Parathyroid adenoma (tissue), 2 donors: ENCODE data around the gene RHOH.

Source experiments
- H2AFZ ChIP-seq: fragments of 300-600 bp; sonication (generic); one replicate; pipeline ENCODE4 v1.7.0; 2017; ENCODE audit warnings: antibody characterized with exemption, mild to moderate bottlenecking
- H3K27ac ChIP-seq: fragments of 300-600 bp; sonication (generic); one replicate; pipeline ENCODE4 v1.7.0; 2017
- H3K27me3 ChIP-seq: fragments of 300-600 bp; sonication (generic); one replicate; pipeline ENCODE4 v1.7.0; 2017; ENCODE audit warnings: low read length; ENCODE audit not compliant: control insufficient read depth, insufficient read depth
- H3K36me3 ChIP-seq: fragments of 300-600 bp; sonication (generic); one replicate; pipeline ENCODE4 v1.7.0; 2017; ENCODE audit warnings: low read length; ENCODE audit not compliant: control insufficient read depth, insufficient read depth
- H3K4me1 ChIP-seq: fragments of 300-600 bp; sonication (generic); one replicate; pipeline ENCODE4 v1.7.0; 2017; ENCODE audit warnings: control low read depth
- H3K4me2 ChIP-seq: fragments of 300-600 bp; sonication (generic); one replicate; pipeline ENCODE4 v1.7.0; 2017; ENCODE audit warnings: low read length
- H3K4me3 ChIP-seq: fragments of 300-600 bp; sonication (generic); one replicate; pipeline ENCODE4 v1.7.0; 2017; ENCODE audit warnings: low read depth, low read length
- H3K79me2 ChIP-seq: fragments of 300-600 bp; sonication (generic); one replicate; pipeline ENCODE4 v1.7.0; 2017; ENCODE audit warnings: control low read depth
- H3K9ac ChIP-seq: fragments of 300-600 bp; sonication (generic); one replicate; pipeline ENCODE4 v1.7.0; 2017; ENCODE audit warnings: mild to moderate bottlenecking
- H3K9me3 ChIP-seq: fragments of 300-600 bp; sonication (generic); one replicate; pipeline ENCODE4 v1.7.0; 2017; ENCODE audit warnings: low read length; ENCODE audit not compliant: control insufficient read depth
- TF ChIP-seq, protein P1 (sequence below): fragments of 300-600 bp; sonication (generic); IDR thresholded peaks from one replicate; pipeline ENCODE4 v1.7.0; 2017; ENCODE audit warnings: antibody characterized with exemption, mild to moderate bottlenecking
- donor health status: primary hyperparathyroidism.

RHOH gene

DNA sequence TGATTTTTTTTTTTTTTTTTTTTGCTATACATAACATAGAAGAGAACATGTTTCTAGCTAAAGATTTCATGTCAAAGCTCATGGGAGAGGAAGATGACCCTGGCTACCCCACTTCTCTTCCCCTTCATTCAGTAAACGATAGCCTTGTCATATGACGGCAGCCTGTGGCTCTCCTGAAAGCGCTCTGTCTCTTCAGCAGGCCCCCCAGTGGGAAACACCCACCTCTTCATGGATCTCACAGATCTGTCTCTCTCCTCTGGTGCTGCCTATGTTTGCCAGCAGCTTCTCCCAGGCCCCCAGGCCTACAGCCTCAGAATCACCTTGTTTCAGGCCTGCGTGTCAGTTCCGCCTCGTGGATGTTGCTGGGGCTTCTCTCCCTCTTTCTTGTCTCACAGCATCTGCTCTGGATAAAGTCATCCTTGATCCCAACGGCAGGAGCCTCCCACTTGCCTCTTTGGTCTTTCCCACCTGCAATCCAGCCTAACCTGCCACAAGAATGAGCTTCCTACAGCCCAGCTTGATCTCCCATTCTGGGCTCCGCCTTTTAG is 34.6 kb downstream of the RHOH start:
- Histone ChIP-seq H3K4me3 (no peak overlapping the region), H3K9ac (no peak overlapping the region), H3K27me3 (no peaks in the 10 kb centered on the region), H3K27ac (no peak overlapping the region), H3K9me3 (no peaks in the 10 kb centered on the region), H3K36me3 (no peaks in the 10 kb centered on the region), H3K79me2 (no peaks in the 10 kb centered on the region), H3K4me1 (no peaks in the 10 kb centered on the region), H2AFZ (no peak overlapping the region), H3K4me2 (no peak overlapping the region)
- TF ChIP-seq, protein P1, sequence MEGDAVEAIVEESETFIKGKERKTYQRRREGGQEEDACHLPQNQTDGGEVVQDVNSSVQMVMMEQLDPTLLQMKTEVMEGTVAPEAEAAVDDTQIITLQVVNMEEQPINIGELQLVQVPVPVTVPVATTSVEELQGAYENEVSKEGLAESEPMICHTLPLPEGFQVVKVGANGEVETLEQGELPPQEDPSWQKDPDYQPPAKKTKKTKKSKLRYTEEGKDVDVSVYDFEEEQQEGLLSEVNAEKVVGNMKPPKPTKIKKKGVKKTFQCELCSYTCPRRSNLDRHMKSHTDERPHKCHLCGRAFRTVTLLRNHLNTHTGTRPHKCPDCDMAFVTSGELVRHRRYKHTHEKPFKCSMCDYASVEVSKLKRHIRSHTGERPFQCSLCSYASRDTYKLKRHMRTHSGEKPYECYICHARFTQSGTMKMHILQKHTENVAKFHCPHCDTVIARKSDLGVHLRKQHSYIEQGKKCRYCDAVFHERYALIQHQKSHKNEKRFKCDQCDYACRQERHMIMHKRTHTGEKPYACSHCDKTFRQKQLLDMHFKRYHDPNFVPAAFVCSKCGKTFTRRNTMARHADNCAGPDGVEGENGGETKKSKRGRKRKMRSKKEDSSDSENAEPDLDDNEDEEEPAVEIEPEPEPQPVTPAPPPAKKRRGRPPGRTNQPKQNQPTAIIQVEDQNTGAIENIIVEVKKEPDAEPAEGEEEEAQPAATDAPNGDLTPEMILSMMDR, result no peak

DNA sequence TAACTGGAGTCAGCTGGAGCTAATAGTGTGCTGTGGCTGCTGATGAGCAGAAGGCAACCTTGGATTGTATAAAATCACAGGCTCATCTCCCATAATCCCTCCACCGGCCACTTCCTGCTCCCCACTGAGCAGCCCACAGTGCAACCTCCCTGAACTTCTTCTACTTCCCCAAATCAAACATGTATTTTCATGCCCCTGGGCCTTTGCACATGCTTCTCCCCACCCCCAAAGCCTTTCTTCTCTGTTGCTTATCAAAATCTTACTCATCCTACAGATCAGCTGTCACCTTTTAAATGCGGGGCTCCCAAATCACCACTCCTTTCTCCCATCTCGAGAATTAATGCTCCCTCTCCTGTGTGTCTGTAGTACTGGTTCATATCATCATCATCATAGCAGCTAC is 35.8 kb downstream of the RHOH start:
- no peak overlapping the region for H3K27ac ChIP-seq
- H3K9me3 ChIP-seq, result no peaks in the 10 kb centered on the region
- no peak overlapping the region for H3K4me2 ChIP-seq
- TF ChIP-seq, protein P1, result no peak
- no peaks in the 10 kb centered on the region for H3K27me3 ChIP-seq
- H3K9ac ChIP-seq, result no peak overlapping the region
- no peaks in the 10 kb centered on the region for H3K79me2 ChIP-seq
- H3K4me1 ChIP-seq, result no peaks in the 10 kb centered on the region
- H2AFZ ChIP-seq, result no peak overlapping the region
- H3K36me3 ChIP-seq, result no peaks in the 10 kb centered on the region
- no peak overlapping the region for H3K4me3 ChIP-seq

DNA sequence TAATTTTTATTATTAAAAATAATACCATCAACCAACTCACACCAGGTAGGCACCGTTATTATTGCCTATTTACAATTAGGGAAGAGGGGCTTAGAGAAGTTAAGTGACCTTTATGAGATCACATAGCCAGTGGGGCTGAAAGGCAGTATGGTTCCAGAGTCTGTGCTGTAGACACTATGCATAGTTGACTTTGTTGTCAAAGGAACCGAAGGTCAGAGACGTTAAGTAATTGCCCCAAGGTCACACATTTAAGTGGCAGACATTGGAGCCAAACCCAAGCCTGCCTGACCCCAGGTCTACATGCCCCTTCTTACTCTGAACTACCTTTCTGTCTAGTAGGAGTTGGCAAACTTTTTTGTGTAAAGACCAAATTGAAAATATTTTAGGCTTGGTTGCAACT is 36.4 kb downstream of the RHOH start:
- Histone ChIP-seq H2AFZ (no peak overlapping the region), H3K4me1 (no peaks in the 10 kb centered on the region), H3K36me3 (no peaks in the 10 kb centered on the region), H3K9ac (no peak overlapping the region), H3K27ac (no peak overlapping the region), H3K4me3 (no peak overlapping the region), H3K79me2 (no peaks in the 10 kb centered on the region), H3K27me3 (no peaks in the 10 kb centered on the region), H3K9me3 (no peaks in the 10 kb centered on the region), H3K4me2 (no peak overlapping the region)
- TF ChIP-seq, protein P1, result no peak

DNA sequence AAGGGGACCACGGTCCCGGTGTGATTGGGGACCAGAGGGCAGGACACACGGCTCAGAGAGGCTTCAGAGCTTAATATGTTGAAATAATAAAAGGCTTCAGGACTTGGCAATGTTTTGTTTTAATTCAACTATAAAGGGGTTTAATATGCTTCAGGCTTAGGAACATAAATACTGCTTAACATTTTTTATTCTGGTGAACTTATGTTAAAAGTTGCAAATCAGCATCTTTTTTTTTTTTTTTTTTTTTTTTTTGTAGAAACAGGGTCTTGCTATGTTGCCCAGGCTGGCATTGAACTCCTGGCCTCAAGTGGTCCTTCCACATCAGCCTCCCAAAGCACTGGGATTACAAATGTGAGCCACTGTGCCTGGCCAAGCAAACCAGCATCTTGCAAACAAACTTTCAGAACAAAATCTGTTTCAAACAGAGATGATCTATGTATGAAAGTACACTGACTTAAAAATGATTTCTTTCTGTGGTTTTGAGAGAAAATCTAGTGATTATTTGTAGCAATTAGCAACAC is 37.7 kb downstream of the RHOH start:
- H3K36me3 ChIP-seq, result no peaks in the 10 kb centered on the region
- H3K9me3 ChIP-seq, result no peaks in the 10 kb centered on the region
- no peak overlapping the region for H3K4me2 ChIP-seq
- TF ChIP-seq, protein P1, result no peak
- H3K79me2 ChIP-seq, result no peaks in the 10 kb centered on the region
- no peaks in the 10 kb centered on the region for H3K27me3 ChIP-seq
- H3K27ac ChIP-seq, result no peak overlapping the region
- no peak overlapping the region for H3K9ac ChIP-seq
- H3K4me1 ChIP-seq, result no peaks in the 10 kb centered on the region
- H2AFZ ChIP-seq, result no peak overlapping the region
- no peak overlapping the region for H3K4me3 ChIP-seq

DNA sequence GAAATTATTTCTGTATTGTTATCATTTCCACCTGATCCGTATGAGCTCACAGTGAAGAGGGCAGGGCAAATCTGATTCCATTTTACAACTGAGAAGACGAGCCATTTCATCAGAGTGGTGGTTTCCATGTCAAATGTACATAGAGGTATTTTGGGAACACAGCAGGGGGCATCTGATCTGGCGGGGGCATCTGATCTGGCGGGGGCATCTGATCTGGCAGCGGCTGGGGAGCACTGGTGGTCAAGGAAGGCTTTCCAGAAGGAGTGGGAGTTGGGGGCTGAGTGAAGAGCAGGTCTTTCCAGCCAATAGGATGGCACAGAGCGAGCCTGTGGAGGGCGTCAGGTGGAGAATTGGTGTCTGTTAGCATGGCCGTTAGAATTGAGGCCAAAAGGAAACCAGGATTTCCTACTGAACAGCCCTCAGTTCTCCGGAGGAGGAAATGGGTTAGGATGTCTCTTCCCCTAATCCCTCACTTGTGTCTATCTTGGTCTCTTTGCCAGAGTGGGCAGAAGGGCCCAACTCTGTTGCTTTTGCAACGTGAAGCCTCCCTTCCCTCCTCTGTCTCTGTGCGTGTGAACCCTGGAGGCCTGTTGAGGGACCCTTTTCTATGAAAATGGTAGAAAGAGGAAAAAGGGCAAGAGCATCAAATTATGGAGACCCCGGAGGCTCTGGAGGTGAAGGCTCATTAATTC is 41.3 kb downstream of the RHOH start:
- TF ChIP-seq, protein P1, result no peak

More for the DNA sequence above, 41.3 kb downstream of the RHOH start:
- Histone ChIP-seq H3K36me3 (no peaks in the 10 kb centered on the region), H3K4me2 (no peak overlapping the region), H3K9ac (no peak overlapping the region), H3K9me3 (no peaks in the 10 kb centered on the region), H3K4me1 (no peaks in the 10 kb centered on the region), H3K79me2 (no peaks in the 10 kb centered on the region), H2AFZ (no peak overlapping the region), H3K27me3 (no peaks in the 10 kb centered on the region), H3K27ac (no peak overlapping the region), H3K4me3 (no peak overlapping the region)
